Measurements from ENCODE around the gene N4BP2L2. TPM values are rescaled to one million over a fixed set of nuclear protein-coding genes. Genes with fewer than 3 reads are reported as not detected.

The N4BP2L2 gene
- total RNA-seq: 100 to 1,000 TPM; 178 to 187 TPM
- polyA plus RNA-seq (ENCODE audit: insufficient read length in 2 of 2): 10 to 100 TPM; 85.9 to 99.6 TPM
- long read RNA-seq, donor 1, full-length matches to known transcripts: 19 of 46 reads
- long read RNA-seq, donor 1, partial matches to known transcripts: 27 of 46 reads
- long read RNA-seq, donor 1, other reads (novel, unspliced or antisense): 0 of 46 reads
- long read RNA-seq, donor 2, full-length matches to known transcripts: 6 of 20 reads
- long read RNA-seq, donor 2, partial matches to known transcripts: 14 of 20 reads
- long read RNA-seq, donor 2, other reads (novel, unspliced or antisense): 0 of 20 reads
- long read RNA-seq, donor 3, full-length matches to known transcripts: 3 of 8 reads
- long read RNA-seq, donor 3, partial matches to known transcripts: 5 of 8 reads
- long read RNA-seq, donor 3, other reads (novel, unspliced or antisense): 0 of 8 reads
- long read RNA-seq, donor 4, full-length matches to known transcripts: 32 of 89 reads
- long read RNA-seq, donor 4, partial matches to known transcripts: 57 of 89 reads
- long read RNA-seq, donor 4, other reads (novel, unspliced or antisense): 0 of 89 reads

GRCh38 chr13:32538621-32539246, at the start of gene N4BP2L2:
N4BP2L2 (minus strand) TSS chr13:32538795; CDS start chr13:32537027, 1,768 bp downstream.
- Histone ChIP-seq H3K4me3 (ENCODE audit: low read depth, low read length) (peak within 1 kb of the TSS; percentile 99), H3K4me1 (ENCODE audit: control insufficient read depth, insufficient read depth, low read length) (peaks cover 6% of the 10 kb centered on the region), H3K9me3 (ENCODE audit: control insufficient read depth, insufficient read depth, low read length) (no peaks in the 10 kb centered on the region), H3K27me3 (ENCODE audit: control insufficient read depth, insufficient read depth, low read length) (no peaks in the 10 kb centered on the region), H3K27ac (ENCODE audit: low read depth, low read length) (peak within 1 kb of the TSS; percentile 89), H3K36me3 (ENCODE audit: control insufficient read depth, insufficient read depth, low read length) (no peaks in the 10 kb centered on the region)
- peak; percentile 96 to 100 (median 98) for DNase-seq (ENCODE audit: low read depth in 4 of 6, low spot score in 6 of 6)
- WGBS (ENCODE audit: insufficient coverage): under 1% methylated on average over 22 of the region's 32 CpGs

GRCh38 chr13:32587811-32588170, 49.2 kb upstream of the N4BP2L2 start:
- H3K36me3 ChIP-seq (ENCODE audit: control insufficient read depth, insufficient read depth, low read length): no peaks in the 10 kb centered on the region
- DNase-seq (ENCODE audit: low read depth in 4 of 6, low spot score in 6 of 6): peak in 2 of 6 donors; percentile 32 to 50
- no peaks in the 10 kb centered on the region for H3K27me3 ChIP-seq (ENCODE audit: control insufficient read depth, insufficient read depth, low read length)
- 0% methylated on average over 1 of the region's 8 CpGs for WGBS (ENCODE audit: insufficient coverage)
- no peaks in the 10 kb centered on the region for H3K9me3 ChIP-seq (ENCODE audit: control insufficient read depth, insufficient read depth, low read length)
- peaks cover 5% of the 10 kb centered on the region for H3K4me1 ChIP-seq (ENCODE audit: control insufficient read depth, insufficient read depth, low read length)
- H3K27ac ChIP-seq (ENCODE audit: low read depth, low read length): peak overlapping the region; percentile 97
- peak overlapping the region; percentile 91 for H3K4me3 ChIP-seq (ENCODE audit: low read depth, low read length)

DNA sequence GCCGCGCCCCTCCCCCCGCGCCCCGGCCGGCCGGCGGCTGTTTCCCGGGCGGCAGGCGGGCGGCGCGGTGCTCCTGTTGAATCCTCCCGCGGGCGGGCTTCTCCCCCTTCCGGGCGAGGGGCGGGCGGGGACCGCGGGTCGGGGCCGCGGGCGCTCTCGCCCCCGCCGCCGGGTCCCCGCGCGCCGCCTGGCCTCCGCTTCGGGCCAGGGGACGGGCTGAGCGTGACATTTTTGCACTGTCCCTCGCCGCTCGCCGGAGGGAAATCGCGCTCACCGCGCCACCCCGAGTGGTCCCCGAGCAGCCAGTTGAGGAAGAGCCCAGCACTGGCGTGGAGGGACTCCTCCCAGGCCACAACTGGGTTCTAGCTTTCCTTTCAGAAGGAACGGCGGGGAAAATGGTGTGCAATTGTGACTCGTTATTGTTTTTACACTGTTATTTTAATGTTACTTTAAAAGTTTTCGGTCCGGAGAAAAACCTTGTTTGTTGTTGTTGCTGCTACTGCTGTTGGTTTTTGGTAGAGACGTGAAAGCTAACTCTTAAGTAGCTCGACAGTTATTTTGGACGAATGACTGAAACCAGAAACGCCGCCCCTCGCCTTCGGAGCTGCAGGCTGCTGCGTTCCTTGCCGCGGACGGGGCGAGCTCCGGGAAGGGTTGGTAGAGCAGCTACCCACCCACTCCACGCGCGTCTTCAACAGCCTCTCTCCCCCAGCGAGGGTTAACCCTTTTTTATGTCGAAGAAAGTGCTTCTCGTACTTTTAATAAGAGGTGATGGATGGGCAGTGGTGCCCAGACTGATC, 48.6 kb upstream of the N4BP2L2 start:
- H3K9me3 ChIP-seq (ENCODE audit: control insufficient read depth, insufficient read depth, low read length): no peaks in the 10 kb centered on the region
- H3K4me1 ChIP-seq (ENCODE audit: control insufficient read depth, insufficient read depth, low read length): peaks cover 5% of the 10 kb centered on the region
- no peaks in the 10 kb centered on the region for H3K36me3 ChIP-seq (ENCODE audit: control insufficient read depth, insufficient read depth, low read length)
- peak in 3 of 6 donors; percentile 44 to 82 (median 75) for DNase-seq (ENCODE audit: low read depth in 4 of 6, low spot score in 6 of 6)
- H3K4me3 ChIP-seq (ENCODE audit: low read depth, low read length): peak overlapping the region; percentile 91
- peak overlapping the region; percentile 97 for H3K27ac ChIP-seq (ENCODE audit: low read depth, low read length)
- WGBS (ENCODE audit: insufficient coverage): under 1% methylated on average over 60 of the region's 74 CpGs
- H3K27me3 ChIP-seq (ENCODE audit: control insufficient read depth, insufficient read depth, low read length): no peaks in the 10 kb centered on the region

GRCh38 chr13:32586080-32586900, 47.7 kb upstream of the N4BP2L2 start, which contains the start of gene PDS5B:
PDS5B (plus strand) TSS chr13:32586452; CDS start chr13:32648773, 62,321 bp downstream.
- peaks cover 5% of the 10 kb centered on the region for H3K4me1 ChIP-seq (ENCODE audit: control insufficient read depth, insufficient read depth, low read length)
- H3K4me3 ChIP-seq (ENCODE audit: low read depth, low read length): peak within 1 kb of the TSS; percentile 91
- under 1% methylated on average over 93 of the region's 97 CpGs for WGBS (ENCODE audit: insufficient coverage)
- H3K27me3 ChIP-seq (ENCODE audit: control insufficient read depth, insufficient read depth, low read length): no peaks in the 10 kb centered on the region
- no peaks in the 10 kb centered on the region for H3K9me3 ChIP-seq (ENCODE audit: control insufficient read depth, insufficient read depth, low read length)
- peak within 1 kb of the TSS; percentile 97 for H3K27ac ChIP-seq (ENCODE audit: low read depth, low read length)
- no peaks in the 10 kb centered on the region for H3K36me3 ChIP-seq (ENCODE audit: control insufficient read depth, insufficient read depth, low read length)
- peak; percentile 82 to 98 (median 92) for DNase-seq (ENCODE audit: low read depth in 4 of 6, low spot score in 6 of 6)

GRCh38 chr13:32585550-32586079, 47.0 kb upstream of the N4BP2L2 start:
- no CpG with 5 or more reads among the region's 8 CpGs for WGBS (ENCODE audit: insufficient coverage)
- H3K4me1 ChIP-seq (ENCODE audit: control insufficient read depth, insufficient read depth, low read length): peaks cover 5% of the 10 kb centered on the region
- H3K36me3 ChIP-seq (ENCODE audit: control insufficient read depth, insufficient read depth, low read length): no peaks in the 10 kb centered on the region
- H3K9me3 ChIP-seq (ENCODE audit: control insufficient read depth, insufficient read depth, low read length): no peaks in the 10 kb centered on the region
- H3K27me3 ChIP-seq (ENCODE audit: control insufficient read depth, insufficient read depth, low read length): no peaks in the 10 kb centered on the region
- peak overlapping the region; percentile 97 for H3K27ac ChIP-seq (ENCODE audit: low read depth, low read length)
- peak overlapping the region; percentile 64 for H3K4me3 ChIP-seq (ENCODE audit: low read depth, low read length)
- no peak for DNase-seq (ENCODE audit: low read depth in 4 of 6, low spot score in 6 of 6)

DNA sequence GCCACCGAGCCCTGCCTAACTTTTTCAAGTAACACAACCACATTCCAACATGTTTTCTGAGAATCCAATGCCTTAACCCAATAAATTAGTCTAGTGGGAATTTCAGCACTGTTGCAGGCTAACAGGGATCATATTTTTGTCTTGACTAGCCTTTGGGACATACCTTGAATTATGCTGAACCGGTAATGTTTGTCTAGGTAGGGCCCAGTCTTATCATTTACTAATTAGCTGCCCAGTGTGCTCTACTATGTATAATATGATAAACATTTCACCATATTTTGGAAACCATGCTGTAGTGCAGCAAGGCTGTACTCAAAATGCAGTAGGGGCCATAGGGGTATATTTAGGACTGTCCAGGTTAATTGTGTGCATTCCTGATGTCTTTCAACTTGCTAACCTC, 44.4 kb upstream of the N4BP2L2 start:
- DNase-seq (ENCODE audit: low read depth in 4 of 6, low spot score in 6 of 6): no peak
- Histone ChIP-seq H3K27me3 (ENCODE audit: control insufficient read depth, insufficient read depth, low read length) (no peaks in the 10 kb centered on the region), H3K4me3 (ENCODE audit: low read depth, low read length) (no peak overlapping the region), H3K36me3 (ENCODE audit: control insufficient read depth, insufficient read depth, low read length) (no peaks in the 10 kb centered on the region), H3K9me3 (ENCODE audit: control insufficient read depth, insufficient read depth, low read length) (no peaks in the 10 kb centered on the region), H3K4me1 (ENCODE audit: control insufficient read depth, insufficient read depth, low read length) (peaks cover 5% of the 10 kb centered on the region), H3K27ac (ENCODE audit: low read depth, low read length) (no peak overlapping the region)
- WGBS (ENCODE audit: insufficient coverage): no CpG with 5 or more reads among the region's 2 CpGs

DNA sequence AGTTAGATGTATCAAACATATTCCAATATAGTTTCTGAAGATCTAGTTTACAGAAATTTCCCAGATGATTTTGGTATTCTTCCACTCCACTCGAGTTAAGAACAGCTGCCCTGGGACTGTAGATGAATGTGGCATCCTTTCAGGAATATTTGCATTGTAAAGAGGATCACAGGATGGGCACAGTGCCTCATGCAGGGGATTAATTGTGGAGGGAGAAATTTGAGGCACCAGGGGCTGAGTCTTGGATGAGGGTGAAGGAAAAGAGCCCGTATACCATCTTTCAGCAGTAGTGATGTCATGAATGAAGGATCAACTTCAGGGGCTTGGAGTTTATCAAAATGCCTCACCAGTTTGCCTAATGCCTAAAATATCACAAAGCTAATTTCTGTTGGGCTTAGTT, 43.7 kb upstream of the N4BP2L2 start:
- no peak for DNase-seq (ENCODE audit: low read depth in 4 of 6, low spot score in 6 of 6)
- H3K36me3 ChIP-seq (ENCODE audit: control insufficient read depth, insufficient read depth, low read length): no peaks in the 10 kb centered on the region
- WGBS (ENCODE audit: insufficient coverage): no CpG with 5 or more reads among the region's 2 CpGs

DNA sequence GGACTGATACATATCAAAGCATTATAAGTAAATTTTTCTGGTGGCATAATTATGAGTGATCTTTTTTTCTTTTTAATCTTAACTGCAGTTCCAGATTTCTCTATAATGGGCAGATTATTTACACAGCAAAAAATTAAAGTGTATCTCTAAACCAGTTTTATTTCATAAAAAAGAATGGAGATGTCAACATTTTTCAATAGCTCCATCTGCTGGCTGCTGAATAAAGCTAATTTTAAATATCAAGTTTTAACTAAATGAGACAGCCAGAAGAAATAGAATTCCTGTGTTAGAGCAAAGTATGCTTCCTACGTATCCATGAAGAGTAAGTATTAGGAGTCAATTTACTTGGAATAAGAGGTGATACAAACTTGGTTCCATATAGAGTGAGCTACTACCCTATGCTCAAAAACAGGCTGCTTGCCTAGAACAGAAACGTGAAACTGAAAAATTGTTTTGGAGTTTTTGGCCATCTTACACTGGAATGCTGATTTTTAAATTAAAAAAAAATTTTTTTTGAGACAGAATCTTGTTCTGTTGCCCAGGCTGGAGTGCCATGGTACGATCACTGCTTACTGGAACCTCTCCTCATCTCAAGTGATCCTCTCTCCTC, 42.7 kb upstream of the N4BP2L2 start:
- Histone ChIP-seq H3K4me1 (ENCODE audit: control insufficient read depth, insufficient read depth, low read length) (peaks cover 5% of the 10 kb centered on the region), H3K4me3 (ENCODE audit: low read depth, low read length) (no peak overlapping the region), H3K27me3 (ENCODE audit: control insufficient read depth, insufficient read depth, low read length) (no peaks in the 10 kb centered on the region), H3K9me3 (ENCODE audit: control insufficient read depth, insufficient read depth, low read length) (peaks cover 2% of the 10 kb centered on the region), H3K36me3 (ENCODE audit: control insufficient read depth, insufficient read depth, low read length) (no peaks in the 10 kb centered on the region), H3K27ac (ENCODE audit: low read depth, low read length) (no peak overlapping the region)
- DNase-seq (ENCODE audit: low read depth in 4 of 6, low spot score in 6 of 6): peak in 3 of 6 donors; percentile 17 to 81 (median 47)
- 90% methylated on average over 2 of the region's 3 CpGs for WGBS (ENCODE audit: insufficient coverage)

More for the DNA sequence above, 43.7 kb upstream of the N4BP2L2 start:
- H3K27me3 ChIP-seq (ENCODE audit: control insufficient read depth, insufficient read depth, low read length): no peaks in the 10 kb centered on the region
- no peak overlapping the region for H3K27ac ChIP-seq (ENCODE audit: low read depth, low read length)
- peaks cover 5% of the 10 kb centered on the region for H3K4me1 ChIP-seq (ENCODE audit: control insufficient read depth, insufficient read depth, low read length)
- peaks cover 1% of the 10 kb centered on the region for H3K9me3 ChIP-seq (ENCODE audit: control insufficient read depth, insufficient read depth, low read length)
- no peak overlapping the region for H3K4me3 ChIP-seq (ENCODE audit: low read depth, low read length)
